GM19328 (cell line): ENCODE data around the gene GPBAR1.
"Not testable (repeated sequence)": the region's sequence is repeated elsewhere in the genome, so short reads cannot be mapped to it uniquely, and the experiment has no call there.

Source experiments
- ATAC-seq: cut with Tn5 transposase; IDR thresholded peaks from one replicate; pipeline ENCODE4 v1.9.1; 2021; ENCODE audit warnings: mild to moderate bottlenecking, moderate library complexity; ENCODE audit not compliant: unreplicated experiment

GPBAR1 gene

DNA sequence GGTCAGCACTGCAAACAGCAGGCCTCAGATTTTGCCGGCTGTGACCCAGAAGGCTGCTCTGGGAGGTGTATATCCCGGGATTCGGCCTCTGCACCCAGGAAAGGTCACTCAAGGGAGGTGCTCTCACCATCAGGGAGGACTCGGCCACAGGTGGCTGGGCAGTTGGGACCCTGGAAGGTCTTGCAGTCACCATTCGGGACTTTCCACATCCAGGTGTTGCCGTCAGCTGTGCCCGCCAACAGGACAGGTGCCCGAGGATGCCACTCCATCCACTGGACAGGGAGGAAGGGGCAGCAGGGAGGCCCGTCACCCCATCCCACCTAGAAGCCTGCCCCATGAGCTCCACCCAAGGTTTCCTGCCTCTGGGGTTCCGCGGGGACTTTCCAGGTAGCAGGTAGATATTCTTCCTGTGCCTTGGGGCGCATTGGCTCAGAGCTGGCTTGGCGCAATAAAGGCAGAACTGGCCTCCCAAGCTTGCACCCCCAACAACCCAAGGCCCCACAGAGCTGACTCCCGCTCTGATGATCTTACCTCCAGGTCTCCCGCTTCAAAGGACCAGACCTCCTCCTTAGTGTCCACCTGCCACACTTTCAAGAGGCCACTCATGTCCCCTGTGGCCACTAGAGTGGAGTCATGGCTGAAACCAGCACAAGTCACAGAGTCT is 5.6 kb downstream of the GPBAR1 start:
- no peak for ATAC-seq

DNA sequence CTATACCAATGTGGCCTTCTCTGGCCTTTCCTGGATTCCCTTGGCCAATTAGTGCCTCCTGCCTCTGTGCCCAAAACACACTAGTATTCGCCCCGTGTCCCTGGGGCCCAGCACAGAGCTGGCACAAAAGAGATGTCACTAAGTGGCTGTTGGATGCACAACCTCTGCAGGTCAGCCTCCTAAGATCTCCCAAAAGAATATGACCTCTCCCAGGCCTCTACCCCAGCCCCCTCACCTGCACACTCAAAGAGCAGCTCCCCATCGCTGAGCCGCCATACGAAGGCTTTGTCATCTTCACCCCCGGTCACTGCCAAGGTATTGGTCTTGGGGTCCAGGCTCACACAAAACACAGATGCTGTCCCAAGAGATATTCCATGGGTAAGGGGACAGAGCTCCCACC is 6.4 kb downstream of the GPBAR1 start:
- ATAC-seq, result no peak

DNA sequence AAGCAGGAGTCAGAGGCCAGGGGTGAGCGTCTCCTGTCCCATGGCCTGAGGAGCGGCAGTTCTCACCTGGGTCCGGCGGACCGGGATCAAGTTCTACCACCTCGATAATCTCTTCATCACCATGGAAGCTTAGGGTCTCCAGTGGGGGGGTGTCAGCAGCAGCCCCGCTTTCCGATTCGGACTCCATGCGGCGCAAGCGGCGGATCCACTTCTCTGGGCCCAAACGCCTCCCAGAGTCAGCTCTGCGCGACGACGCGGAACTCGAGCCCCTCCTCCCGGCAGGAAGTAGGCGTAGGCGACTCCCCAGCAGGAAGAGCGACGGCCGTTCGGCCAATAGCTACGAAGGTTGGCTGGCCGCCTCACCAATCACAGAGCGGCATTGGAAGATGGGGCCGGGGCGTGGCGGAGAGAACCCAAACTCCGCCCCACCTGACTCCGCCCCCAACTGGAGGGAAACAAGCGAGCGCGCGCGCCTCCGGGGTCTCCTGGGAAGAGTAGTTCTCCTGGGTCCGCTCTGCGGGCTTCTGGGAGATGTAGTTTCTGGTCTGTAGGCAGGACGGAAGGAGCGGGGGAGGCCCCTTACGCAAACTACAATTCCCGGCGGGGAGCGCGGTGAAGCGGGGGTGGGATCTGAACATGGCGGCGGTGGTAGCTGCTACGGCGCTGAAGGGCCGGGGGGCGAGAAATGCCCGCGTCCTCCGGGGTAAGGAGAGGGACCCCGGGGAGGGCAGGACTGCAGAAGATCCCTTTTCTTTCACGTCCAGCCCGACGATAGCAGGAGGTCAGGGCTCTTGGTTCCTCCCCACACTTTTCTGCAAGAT is 9.3 kb downstream of the GPBAR1 start, which contains the start of the genes AAMP and PNKD:
Gene AAMP (minus strand): TSS at position 238 of the 821 bp plus-strand sequence. CDS start 51 bp downstream, at position 187.
Gene PNKD (plus strand): TSS at position 620 of the 821 bp plus-strand sequence. CDS start 17 bp downstream, at position 637.
- ATAC-seq, result peak; percentile 91

DNA sequence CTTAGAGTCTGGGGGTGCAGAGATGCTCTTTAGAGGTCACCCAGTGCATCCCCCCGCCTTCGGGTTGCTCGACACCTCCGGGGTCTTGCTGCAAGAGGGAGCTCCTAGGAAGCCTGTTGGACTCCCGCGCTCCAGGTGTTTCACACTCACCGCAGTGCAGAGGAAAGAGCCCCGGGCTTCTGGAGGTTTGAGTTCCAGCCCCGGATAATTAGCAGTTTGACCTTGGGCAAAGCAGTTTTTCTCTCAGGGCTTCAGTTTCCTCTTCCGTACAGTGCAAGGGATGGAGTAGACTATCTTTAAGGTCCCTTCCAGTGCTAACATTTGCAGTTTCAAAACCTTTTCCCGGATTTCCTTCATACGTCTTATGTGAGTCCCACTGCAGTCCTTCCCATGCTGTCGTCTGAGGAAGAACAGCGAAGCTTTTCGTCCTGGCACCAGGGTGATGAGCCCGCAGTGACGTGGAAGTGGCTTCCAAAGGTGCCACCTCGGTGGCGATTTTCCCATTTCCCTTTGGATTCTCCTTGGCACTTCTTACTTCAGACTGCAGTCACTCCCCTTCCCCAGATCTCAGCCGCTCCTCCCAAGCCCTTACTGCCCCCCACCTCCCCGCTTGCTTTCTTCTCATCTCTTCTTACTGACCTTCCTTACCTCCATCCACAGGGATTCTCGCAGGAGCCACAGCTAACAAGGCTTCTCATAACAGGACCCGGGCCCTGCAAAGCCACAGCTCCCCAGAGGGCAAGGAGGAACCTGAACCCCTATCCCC is 10.1 kb downstream of the GPBAR1 start:
- ATAC-seq, result no peak

DNA sequence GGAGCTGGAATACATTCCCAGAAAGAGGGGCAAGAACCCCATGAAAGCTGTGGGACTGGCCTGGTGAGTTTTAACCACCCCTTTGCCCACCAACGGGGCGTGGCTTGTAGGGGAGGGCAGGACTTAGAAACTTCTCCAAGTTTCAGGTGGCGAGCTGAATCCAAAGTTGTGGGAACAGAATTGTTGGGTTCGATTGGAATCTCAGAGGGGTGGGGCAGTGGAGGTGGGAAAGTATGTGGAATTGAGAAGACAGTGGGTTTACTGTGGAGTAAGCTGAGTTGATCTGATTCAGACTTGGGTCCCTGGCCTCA is 10.6 kb downstream of the GPBAR1 start:
- no peak for ATAC-seq

DNA sequence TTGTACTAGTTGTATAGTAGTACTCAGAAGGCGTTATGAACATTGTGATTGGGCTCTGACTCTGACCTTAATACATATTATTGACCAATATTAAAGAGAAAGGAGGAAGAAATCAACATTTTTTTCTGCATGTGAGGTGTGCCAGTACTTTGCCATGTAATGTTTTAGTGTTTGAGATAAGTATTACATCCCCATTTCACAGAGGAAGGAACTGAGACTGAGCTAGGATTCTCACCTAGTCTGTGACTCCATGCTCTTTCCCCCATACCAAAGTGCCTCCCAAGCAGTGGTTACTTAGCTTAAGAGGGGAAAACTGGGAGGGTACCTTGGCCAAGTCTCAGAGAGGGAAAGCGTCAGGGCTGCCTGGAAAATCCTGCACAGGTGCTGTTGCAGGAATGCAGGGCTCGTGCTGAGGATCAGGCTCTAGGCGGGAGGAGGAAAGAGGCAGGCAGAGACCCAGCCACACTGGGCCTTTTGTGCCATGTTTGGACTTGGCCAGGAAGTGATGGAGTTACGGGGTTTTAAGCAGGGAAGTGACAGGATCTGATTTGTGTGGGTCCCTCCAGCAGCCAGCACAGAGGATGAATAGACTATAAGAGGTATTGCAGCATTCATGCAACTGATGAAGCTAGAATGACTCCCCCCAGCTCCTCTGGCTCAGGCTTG is 11.2 kb downstream of the GPBAR1 start:
- ATAC-seq, result no peak

DNA sequence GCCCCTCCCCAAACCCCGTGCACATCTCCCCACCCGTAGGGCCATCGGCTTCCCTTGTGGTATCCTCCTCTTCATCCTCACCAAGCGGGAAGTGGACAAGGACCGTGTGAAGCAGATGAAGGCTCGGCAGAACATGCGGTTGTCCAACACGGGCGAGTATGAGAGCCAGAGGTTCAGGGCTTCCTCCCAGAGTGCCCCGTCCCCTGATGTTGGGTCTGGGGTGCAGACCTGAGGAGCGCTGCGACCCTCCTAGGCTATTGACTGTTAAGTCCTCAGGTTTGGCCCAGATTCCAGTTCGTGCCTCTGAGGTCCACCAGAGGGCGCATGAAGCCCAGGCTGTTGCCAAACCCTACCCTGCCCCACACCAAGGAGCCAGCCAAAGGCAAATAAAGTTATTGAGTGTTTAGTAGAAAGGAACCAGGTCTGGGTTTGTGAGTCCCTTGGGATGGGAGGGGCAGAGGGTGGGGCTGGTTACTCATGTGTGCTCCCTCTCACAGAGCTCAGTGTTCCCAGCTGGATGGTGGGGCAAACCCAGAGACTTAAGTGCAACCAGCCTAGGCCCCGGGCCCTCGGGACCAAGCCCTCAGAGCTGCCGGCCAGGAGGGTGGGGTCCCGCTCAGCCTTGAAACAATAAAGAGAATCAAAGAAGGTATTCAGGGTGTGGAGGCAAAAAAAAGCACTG is 11.9 kb downstream of the GPBAR1 start:
- ATAC-seq, result no peak

DNA sequence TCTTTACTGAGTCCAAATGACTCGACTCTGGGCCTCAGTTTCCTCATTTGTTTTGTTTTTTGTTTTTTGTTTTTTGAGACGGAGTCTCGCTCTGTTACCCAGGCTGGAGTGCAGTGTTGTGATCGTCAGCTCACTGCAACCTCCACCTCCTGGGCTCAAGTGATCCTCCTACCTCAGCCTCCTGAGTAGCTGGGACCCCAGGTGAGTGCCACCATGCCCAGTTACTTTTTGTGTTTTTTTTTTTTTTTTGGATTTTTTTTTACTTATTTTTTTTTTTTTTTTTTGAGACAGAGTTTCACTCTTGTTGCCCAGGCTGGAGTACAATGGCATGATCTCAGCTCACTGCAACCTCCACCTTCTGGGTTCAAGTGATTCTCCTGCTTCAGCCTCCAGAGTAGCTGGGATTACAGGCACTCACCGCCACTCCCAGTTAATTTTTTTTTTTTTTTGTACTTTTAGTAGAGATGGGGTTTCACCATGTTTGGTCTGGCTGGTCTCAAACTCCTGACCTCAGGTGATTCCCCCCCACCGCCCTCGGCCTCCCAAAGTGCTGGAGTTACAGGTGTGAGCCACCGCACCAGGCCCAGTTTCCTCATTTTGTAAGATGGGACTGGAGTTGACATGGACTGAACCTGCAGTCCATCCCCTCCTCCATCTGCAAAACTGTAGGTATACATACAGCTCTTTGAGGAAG is 12.5 kb downstream of the GPBAR1 start:
- ATAC-seq, result not testable (repeated sequence)

DNA sequence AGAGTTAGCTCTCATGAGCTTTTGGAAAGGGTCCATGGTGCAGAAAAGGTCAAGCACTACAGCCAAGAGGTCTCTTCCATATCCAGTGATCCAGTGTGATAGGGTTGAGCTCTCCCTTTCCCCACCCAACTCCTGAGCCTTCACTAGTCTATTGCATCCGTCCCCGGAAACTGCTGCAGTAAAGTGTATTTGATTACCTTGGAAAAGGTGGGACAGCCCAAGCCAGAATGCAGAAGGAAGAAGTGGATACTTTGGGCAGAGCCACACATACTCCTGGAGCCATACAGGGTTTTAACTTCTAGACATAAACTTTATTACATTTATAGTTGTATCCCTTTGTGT is 13.1 kb downstream of the GPBAR1 start:
- no peak for ATAC-seq

DNA sequence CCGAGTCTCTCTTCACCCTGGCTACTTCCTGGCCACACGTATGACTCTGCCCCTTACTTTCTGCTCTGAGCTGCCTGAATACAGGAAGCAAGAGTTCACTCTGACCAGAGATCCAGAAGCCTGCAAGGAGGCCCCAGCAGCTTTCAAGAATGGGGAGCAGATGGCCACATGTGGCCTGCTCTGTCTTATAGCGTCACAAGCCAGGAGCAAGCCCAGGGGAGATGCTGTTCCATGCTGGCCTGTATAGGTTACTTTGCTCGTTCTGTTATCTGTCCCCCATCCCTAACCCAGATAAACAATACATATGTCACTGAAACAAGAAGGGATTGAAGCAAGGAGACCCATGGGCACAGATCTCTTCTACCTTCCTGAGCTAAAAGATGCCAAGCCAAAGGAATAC is 13.8 kb downstream of the GPBAR1 start:
- ATAC-seq, result no peak

DNA sequence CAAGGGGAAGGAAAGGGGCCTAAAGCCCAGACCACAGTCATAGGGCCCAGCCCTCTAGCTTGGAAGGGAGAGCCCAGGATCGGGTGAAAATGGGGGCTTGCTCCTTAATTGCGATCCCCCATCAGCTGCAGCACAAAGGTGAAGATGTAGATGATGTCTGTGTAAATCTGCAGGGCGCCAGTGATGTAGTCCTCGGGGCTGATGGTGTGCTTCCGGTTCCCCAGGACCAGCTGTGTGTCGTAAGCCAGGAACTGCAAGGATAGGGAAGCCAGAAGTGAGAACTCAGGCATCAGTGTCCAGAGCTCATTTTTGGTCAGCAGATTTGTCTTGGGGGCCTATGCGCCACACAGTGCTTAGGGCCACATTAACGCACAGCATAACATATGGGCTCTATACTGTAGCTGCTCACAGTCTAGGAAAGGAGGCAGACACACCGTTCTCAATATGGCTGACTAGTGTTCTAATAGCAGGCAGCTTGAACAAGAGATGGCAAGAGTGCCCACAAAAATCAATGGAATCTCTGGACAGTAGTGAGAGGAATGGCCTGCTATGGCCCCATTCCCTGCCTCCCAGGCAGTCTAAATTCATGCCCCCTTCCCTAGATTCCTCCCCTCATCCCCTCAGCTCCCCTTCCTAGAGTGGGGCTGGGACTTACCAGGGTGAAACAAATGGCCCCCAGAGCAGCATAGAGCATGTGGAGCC is 14.7 kb downstream of the GPBAR1 start:
- no peak for ATAC-seq

DNA sequence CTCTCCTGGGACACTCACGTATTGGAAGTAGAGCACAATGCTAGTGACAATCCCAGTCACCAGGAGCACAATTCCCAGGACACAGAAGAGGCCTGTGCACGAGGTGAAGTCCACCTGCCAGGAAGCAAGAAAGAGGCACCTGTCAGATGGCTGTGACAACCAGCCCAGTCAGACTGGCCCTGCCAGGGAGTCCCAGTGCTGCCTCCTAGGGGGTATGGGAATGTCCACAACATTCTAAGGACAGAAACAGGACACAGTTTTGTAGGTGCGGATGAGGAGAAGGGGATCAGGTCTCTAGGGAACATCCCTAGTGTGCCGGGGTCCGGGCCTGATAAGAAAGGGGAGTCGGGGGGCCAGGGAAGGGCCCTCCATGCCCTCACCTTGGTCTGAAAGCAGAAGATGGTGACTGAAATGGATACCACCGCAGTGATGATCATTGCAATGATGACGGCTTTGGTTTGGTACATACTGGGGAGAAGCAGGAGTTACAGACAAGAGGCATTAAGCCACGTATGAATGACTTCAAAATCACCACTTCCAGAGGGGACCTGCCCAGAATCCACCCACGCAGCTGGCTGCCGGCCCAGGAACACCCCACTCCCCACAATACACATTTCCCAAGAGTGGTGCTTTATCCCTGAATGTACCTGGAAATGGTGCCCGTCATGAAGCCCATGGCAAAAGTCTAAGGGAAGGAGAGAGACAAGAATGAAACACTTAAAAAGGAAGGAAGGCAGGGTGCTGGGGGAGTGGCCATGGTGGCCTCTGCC is 16.4 kb downstream of the GPBAR1 start:
- no peak for ATAC-seq

DNA sequence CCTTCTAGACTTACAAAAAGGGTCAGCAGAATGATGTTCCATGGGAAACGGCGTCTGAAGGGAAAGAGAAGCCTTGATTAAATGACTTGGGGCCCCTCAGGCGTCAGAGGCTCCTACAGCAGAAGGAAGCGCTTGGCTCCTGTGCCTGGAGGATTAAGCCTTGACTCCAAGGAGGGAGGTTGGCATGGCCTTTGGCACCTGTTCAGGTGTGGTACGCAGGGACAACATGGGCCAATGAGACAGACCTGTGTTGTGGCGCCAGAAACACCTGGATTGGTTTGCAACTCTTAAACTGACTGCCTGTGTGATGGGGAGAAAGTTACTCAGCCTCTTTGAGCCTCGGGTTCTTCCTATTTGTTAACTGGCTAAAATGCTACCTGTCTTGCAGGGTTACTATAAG is 17.1 kb downstream of the GPBAR1 start:
- ATAC-seq, result no peak

DNA sequence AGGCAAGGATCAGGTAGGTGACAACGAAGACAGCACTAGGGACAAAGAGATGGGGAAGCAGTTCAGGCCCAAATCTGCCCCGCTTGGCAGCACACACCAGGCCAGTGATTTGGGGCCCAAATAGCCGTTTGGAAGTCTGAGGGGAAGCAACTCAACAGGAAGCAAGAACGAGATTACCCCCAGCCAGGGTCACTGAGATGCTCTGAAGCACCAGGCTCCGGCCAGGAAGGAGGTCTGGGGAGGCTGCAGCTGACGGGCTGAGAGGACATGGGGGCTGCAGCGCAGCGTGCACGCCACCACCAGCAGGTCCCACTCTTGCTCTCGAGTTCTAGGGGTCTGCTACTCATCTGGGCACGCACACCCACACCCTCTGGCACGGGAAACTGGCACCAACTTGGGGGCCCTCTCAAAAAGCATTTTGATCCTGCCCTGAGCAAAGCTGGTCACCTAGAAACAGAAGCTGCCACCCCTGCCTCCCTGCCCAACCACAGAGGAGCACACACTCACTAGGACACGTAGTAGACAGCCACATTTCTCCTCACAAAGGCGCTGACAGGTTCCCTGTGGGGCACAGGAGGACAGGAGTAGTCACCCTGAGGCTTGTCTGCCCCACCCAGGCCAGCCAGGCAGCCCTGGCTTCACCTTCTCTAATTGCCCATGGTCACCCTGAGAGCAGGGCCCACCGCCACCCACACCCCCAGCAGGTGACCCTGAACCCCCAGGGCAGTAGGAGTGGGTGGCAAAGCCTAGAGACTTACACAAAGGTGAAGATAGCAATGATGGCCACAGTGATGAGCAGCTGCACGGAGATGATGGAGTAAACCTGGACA is 17.9 kb downstream of the GPBAR1 start:
- no peak for ATAC-seq

DNA sequence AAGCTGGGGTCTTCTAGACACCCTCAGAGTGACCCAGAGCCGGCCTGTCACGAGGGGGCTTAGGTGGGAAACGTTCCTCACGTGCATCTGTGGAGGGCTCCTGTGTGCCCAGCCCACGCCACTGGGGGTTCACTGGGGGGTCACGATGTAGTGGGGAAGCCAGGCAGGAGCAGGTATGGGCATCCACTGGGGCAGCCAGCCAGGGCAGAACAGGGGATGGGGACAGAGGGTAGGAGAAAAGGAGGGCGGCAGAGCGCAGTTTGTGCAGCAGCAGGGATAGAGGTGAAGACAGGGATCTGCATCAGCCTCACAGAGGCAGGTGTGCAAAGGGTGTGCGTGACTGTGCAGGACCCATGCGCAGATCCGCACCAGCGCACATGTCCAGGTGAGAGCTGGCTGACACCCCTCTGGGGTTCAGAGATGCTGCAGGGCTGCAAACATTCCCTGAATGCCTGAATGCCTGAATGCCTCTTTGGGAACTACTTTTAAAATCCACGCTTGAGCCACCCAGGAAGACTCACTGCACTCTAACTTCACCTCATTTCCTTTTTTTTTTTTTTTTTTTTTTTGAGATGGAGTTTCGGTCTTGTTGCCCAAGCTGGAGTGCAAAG is 19.6 kb downstream of the GPBAR1 start:
- no peak for ATAC-seq

DNA sequence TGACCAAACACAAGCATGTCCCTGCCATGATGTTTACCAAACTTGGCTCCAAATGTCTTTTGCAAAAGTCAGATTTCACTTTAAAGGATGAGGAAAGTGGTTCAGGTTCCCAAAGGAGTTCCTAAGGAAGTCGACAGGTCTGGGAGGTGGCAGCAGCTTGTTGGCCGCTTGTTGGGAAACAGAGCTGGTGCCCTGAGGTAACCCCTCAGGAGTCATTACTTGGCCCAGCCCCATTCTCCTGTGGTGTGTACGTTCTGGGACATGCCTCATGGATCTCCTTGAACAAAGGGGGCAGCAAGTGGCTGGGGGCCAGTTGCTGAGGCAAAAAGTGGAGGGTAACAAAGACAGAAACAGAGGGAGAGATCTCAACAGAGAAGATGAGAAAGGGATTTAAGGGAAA is 20.6 kb downstream of the GPBAR1 start:
- no peak for ATAC-seq

DNA sequence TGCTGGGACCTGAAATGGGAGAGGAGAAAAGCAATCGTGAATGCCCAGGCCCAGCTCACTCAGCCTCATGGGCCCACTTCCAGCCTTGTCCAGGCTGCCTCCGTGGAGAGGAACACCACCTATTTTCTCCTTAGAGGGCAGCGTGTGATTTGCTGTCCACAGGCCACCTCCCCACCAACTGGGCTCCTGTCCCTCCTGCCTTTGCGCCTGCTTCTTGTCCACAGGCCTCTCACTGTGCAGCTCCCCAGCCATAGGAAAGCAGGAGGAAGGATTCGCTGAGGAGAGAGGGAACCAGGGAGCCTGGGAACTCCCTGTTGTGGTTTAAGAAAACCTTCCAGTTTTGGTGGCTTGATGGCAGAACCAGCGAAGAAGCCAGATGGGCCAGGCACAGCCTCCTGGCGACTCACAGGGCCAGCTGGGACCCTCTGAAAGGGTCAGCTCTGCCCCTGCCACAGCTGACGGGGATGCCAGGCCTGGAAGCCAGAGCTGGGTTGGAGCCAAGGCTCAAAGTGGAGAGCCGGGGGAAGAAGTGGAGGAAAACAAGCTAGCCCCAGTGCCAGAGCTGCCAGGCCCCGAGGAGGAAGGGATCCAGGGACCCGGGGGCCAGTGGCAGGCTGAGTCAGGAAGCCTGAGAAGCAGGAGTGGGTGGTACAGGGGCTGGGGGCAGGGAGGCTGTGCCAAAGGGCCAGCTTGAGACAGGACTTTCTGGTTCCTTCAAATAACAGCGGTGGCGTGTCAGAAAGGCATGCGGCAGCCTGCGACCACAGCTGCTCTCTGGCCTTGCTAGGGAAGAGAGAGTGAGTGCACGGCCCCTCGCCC is 21.6 kb downstream of the GPBAR1 start:
- ATAC-seq, result no peak
